IMR-90 (cell line): ENCODE results near the gene SEL1L3.

ENCODE experiments used
- BHLHE40 ChIP-seq: fragments of 150-350 bp; IDR thresholded peaks from 2 replicates; pipeline ENCODE4 v1.6.1; 2016; ENCODE audit warnings: mild to moderate bottlenecking, low read depth, low read length
- CEBPB ChIP-seq: IDR thresholded peaks from 2 replicates; pipeline ENCODE4 v1.6.1; 2012; ENCODE audit warnings: low read depth, low read length, improper control_type of control experiment
- CHD1 ChIP-seq: IDR thresholded peaks from 2 replicates; pipeline ENCODE4 v1.6.1; 2012; ENCODE audit warnings: low read depth, low read length, improper control_type of control experiment
- MAZ ChIP-seq: IDR thresholded peaks from 2 replicates; pipeline ENCODE4 v1.6.1; 2012; ENCODE audit warnings: low read depth, mild to moderate bottlenecking, low read length, improper control_type of control experiment, moderate library complexity, borderline replicate concordance
- NFE2L2 ChIP-seq: fragments of 150-350 bp; IDR thresholded peaks from 2 replicates; pipeline ENCODE4 v1.6.1; 2016; ENCODE audit warnings: low read depth, mild to moderate bottlenecking, low read length
- POLR2A ChIP-seq: IDR thresholded peaks from 2 replicates; pipeline ENCODE4 v1.6.1; 2012; ENCODE audit warnings: mild to moderate bottlenecking, low read depth, low read length
- RAD21 ChIP-seq: IDR thresholded peaks from 2 replicates; pipeline ENCODE4 v1.6.1; 2012; ENCODE audit warnings: low read length, improper control_type of control experiment
- RCOR1 ChIP-seq: IDR thresholded peaks from 2 replicates; pipeline ENCODE4 v1.6.1; 2012; ENCODE audit warnings: mild to moderate bottlenecking, low read length, improper control_type of control experiment; ENCODE audit not compliant: insufficient replicate concordance
- TF ChIP-seq, protein P1 (sequence below): conservative IDR thresholded peaks from 2 replicates; pipeline ENCODE4 v1.5.1; 2012; ENCODE audit warnings: mild to moderate bottlenecking, low read depth, low read length, improper control_type of control experiment
- TF ChIP-seq, protein P2 (sequence below): fragments of 150-350 bp; IDR thresholded peaks from 2 replicates; pipeline ENCODE4 v1.6.1; 2016; ENCODE audit warnings: low read depth, mild to moderate bottlenecking, low read length, moderate library complexity, borderline replicate concordance
- TF ChIP-seq, protein P3 (sequence below): fragments of 150-350 bp; IDR thresholded peaks from 2 replicates; pipeline ENCODE4 v1.6.1; 2017; ENCODE audit warnings: mild to moderate bottlenecking, antibody characterized with exemption, low read length, low read depth

DNA sequence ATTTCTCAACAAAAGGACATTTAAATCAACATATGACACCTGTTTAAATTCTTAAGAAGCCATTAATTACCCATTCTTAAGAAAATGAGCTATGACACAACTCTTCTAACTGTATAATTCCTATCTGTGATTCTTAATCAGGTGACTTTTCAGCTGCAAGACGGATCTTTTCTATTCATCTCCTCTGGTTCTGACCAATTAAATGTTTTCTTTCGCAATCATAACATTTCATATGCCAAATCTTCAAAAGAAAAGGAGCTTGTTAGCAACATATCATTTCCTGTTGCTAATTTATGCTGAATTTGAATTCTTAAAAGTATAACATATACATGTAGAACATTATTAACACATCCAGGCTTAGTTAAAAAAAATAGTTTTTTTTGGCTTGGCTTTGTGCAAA is 62.5 kb downstream of the SEL1L3 start:
- no peak for TF ChIP-seq POLR2A
- TF ChIP-seq, protein P1, sequence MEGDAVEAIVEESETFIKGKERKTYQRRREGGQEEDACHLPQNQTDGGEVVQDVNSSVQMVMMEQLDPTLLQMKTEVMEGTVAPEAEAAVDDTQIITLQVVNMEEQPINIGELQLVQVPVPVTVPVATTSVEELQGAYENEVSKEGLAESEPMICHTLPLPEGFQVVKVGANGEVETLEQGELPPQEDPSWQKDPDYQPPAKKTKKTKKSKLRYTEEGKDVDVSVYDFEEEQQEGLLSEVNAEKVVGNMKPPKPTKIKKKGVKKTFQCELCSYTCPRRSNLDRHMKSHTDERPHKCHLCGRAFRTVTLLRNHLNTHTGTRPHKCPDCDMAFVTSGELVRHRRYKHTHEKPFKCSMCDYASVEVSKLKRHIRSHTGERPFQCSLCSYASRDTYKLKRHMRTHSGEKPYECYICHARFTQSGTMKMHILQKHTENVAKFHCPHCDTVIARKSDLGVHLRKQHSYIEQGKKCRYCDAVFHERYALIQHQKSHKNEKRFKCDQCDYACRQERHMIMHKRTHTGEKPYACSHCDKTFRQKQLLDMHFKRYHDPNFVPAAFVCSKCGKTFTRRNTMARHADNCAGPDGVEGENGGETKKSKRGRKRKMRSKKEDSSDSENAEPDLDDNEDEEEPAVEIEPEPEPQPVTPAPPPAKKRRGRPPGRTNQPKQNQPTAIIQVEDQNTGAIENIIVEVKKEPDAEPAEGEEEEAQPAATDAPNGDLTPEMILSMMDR = no peak
- no peak for TF ChIP-seq RAD21
- no peak for TF ChIP-seq CHD1
- TF ChIP-seq NFE2L2 = no peak
- TF ChIP-seq, protein P2, sequence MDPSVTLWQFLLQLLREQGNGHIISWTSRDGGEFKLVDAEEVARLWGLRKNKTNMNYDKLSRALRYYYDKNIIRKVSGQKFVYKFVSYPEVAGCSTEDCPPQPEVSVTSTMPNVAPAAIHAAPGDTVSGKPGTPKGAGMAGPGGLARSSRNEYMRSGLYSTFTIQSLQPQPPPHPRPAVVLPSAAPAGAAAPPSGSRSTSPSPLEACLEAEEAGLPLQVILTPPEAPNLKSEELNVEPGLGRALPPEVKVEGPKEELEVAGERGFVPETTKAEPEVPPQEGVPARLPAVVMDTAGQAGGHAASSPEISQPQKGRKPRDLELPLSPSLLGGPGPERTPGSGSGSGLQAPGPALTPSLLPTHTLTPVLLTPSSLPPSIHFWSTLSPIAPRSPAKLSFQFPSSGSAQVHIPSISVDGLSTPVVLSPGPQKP = no peak
- TF ChIP-seq CEBPB = peak; percentile 78
- TF ChIP-seq, protein P3, sequence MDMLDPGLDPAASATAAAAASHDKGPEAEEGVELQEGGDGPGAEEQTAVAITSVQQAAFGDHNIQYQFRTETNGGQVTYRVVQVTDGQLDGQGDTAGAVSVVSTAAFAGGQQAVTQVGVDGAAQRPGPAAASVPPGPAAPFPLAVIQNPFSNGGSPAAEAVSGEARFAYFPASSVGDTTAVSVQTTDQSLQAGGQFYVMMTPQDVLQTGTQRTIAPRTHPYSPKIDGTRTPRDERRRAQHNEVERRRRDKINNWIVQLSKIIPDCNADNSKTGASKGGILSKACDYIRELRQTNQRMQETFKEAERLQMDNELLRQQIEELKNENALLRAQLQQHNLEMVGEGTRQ = no peak
- TF ChIP-seq BHLHE40 = no peak
- no peak for TF ChIP-seq MAZ
- TF ChIP-seq RCOR1 = no peak
